ENCODE measurements around the gene SLCO4A1.

- TF ChIP-seq CTCF (IDR thresholded peaks at IDR 0.05; ENCODE audit: poor library complexity) (no peak), EZH2phosphoT487 (IDR thresholded peaks at IDR 0.05; ENCODE audit: low read depth, severe bottlenecking, unreplicated experiment) (no peak)
Measured at GRCh38 chr20:62601172-62601571, 41.1 kb upstream of the SLCO4A1 start.
